HG02973 (cell line): Measurements from ENCODE around the gene TRPV5.

ENCODE experiments used
- ATAC-seq: cut with Tn5 transposase; IDR thresholded peaks from one replicate; pipeline ENCODE4 v1.9.1; 2021; ENCODE audit warnings: moderate library complexity; ENCODE audit not compliant: unreplicated experiment

Gene TRPV5

DNA sequence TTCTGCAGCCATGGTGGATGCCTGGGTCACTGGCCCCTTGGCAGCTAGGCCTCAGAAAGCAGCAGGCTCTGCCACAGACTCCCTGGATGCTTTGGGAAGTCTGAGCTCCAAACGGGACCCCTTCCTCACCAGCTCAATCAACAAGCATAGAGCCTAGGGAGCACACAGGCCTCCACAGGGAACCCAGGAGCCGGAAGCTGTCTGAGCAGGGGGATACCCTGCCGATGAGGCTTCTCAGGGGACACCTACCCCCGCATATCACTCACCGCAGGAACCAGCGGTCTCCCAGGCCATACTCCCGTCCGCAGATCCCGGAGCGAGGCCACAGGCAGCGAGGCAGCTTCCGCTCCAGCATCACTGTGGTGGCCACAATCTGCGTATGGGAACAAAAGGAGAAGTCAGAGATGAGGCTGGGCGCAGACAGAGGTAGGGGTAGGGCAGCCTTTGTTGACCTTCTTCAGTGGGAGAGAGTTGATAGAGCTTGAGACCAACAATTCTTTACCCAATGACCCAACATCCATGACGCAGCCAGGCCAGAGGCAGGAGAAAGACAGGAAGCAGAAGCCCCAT is 61.4 kb downstream of the TRPV5 start:
- no peak for ATAC-seq

DNA sequence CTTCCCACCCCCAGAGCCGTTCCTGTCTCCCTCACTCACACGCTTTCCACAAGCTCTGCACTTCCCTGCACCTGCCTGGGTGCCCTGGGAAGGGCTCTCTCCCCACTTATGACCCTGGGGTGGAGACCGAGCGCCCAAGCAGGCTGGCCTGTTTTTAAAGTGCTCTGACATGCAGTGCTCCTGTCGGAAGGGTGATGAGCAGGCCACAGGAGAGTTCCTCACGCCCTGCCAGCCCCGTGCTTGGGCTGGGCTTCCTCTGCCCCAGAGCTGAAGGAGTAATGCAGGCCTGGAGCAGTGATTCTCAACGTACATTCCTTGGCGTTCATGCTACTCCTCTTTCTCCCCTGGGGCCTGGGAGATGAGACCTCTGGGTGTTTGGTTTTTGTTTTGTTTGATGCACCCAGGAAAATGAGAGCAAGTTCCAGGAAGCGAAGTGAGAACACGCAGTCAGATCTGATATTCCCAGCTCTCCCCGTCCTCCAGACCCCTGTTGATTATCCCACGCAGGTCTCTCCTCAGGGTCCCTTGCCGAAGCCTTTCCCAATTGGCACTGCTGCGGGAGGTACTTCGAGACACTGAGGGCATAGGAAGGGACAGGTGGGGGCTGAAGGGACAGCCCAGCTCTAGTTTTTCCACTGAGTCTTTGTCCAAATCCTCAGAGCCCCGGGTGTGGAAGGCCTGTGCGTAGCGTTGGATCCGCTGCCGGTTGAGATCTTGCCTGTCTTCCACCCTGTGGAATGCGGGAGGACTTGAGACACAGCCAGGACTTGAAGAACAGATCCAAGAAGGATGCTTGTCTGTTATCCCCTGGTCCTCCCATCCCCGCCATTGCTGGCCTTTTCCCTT is 62.1 kb downstream of the TRPV5 start:
- no peak for ATAC-seq

DNA sequence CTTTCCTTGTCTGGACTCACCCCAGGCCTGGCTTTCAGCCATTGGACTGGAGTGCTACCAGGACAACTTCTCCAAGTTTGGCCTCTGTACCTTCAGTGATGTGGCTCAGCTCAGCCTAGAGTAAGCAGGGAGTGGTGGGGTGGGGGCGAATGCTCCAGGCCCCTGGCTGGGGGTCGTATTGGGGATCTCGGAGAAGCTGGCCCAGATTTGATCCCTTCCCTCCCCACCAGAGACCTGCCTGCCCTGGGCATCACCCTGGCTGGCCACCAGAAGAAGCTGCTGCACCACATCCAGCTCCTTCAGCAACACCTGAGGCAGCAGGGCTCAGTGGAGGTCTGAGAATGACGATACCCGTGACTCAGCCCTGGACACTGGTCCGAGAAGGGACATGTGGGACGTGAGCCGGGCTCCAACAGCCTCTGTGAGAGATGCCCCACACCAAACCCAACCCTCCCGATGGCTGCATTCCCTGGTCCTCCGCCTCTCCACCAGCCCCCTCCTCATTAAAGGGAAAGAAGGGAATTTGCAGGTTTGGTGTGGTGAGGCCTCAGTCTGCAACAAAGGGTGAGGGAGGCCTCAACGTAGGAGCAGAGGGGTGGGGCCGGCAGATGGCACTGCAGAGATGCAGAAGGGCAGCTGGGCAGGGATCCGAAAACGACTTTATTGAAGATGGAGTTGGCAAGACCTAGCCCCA is 62.8 kb downstream of the TRPV5 start:
- ATAC-seq: no peak

DNA sequence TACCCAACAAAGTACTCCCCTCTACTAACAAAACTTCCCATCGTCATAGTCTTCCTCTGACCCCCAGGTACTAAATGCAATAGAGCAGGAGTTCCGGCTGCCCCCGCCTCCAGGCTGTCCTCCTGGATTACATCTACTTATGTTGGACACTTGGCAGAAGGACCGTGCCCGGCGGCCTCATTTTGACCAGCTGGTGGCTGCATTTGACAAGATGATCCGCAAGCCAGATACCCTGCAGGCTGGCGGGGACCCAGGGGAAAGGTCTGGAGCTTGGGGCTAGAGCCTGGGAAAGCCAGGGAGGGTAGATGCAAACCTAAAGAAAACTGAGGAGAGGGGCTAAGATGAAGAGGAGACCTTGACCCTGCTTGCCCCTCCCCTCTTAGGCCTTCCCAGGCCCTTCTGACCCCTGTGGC is 63.4 kb downstream of the TRPV5 start:
- no peak for ATAC-seq

DNA sequence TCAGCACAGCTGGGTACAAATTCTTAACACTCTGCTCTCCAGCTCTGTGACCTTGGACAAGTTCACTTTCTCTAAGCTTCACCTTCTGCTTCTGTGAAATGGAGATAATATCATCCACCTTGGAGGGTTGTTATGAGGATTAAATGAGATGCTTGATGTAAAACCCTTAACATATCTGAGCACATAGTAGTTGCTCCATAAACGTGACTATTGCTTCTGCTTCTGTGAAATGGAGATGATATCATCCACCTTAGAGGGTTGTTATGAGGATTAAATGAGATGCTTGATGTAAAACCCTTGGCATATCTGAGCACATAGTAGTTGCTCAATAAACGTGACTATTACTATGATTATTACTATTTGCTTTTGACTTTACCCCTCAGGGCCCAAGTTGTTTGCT is 64.1 kb downstream of the TRPV5 start:
- no peak for ATAC-seq

DNA sequence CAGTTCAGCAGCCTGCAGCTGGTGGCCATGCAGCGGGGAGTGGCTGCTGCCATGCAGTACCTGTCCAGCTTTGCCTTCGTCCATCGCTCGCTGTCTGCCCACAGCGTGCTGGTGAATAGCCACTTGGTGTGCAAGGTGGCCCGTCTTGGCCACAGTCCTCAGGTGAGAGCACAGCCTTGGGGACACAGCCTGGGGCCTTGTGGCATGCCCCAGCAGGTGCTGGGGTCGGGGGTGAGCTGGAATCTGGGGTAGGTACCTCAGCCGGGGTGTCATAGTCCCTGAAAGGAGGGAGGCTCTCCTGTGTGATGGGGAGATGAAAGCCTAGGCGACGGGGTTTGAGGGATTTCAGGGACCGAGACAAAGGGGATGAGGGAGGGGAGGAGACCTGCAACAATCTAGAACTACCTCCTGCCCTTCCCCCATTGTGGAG is 64.5 kb downstream of the TRPV5 start:
- no peak for ATAC-seq

DNA sequence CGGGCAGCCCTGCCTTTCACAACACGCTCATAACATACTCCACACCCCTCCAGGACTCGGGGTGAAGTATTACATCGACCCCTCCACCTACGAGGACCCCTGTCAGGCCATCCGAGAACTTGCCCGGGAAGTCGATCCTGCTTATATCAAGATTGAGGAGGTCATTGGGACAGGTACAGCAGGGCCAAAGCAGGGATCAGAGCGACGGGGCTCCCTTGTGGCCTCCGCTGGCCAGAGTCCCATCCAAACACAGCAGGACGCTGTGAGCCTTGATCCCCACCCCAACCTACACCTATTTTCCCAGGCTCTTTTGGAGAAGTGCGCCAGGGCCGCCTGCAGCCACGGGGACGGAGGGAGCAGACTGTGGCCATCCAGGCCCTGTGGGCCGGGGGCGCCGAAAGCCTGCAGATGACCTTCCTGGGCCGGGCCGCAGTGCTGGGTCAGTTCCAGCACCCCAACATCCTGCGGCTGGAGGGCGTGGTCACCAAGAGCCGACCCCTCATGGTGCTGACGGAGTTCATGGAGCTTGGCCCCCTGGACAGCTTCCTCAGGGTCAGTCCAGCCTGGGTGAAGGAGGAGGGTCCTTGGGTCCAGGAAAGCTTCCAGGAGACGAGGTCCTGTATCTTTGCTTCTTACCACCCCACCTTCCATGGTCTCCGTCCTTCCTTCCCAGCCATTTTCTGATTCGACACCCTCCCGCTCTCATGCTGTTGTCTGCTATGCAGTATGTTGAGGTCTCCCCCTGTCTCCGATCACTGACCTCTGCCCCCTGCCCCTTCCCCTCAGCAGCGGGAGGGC is 65.2 kb downstream of the TRPV5 start:
- no peak for ATAC-seq

DNA sequence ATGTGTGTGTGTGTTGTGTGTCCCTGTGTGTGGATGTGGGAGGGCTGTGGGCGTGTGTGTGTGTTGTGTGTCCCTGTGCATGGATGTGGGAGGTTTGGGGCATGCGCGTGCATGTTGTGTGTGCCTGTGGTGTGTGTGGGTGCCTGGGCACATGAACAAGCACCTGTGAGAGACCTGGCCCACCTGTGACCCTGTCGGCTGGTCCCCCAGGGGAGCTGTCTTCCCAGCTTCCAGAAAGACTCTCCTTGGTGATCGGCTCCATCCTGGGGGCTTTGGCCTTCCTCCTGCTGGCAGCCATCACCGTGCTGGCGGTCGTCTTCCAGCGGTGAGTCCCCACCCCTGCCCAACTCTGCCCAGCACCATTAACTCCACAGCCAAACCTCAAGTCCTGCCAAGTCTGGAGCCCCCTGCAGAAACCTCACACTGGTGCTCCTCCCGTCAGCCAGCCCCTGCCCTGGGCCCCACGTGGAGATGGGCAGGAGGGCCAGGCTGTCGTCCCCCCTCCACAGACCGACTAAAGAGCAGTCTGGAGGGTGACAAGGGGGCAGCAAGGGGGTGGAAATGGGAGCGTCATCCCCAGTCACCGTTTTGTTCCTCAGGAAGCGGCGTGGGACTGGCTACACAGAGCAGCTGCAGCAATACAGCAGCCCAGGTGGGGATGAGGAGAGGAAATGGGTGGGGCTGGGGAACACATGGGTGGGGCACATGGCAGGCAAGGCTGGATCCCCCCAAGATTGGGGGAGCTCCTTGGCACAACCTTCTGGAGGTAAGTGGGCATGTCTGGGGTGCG is 66.0 kb downstream of the TRPV5 start:
- no peak for ATAC-seq

DNA sequence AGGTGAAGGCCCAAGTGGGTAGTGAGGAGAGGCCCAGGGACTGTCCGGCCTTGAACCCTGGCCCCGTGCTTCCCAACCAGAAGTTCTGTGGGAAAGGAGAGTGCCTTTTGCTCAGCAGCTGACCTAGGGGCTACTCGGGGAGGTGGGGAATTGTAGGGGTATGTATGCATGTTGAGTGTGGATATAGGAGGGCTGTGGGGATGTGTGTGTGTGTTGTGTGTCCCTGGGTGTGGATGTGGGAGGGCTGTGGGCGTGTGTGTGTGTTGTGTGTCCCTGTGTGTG is 66.5 kb downstream of the TRPV5 start:
- no peak for ATAC-seq

DNA sequence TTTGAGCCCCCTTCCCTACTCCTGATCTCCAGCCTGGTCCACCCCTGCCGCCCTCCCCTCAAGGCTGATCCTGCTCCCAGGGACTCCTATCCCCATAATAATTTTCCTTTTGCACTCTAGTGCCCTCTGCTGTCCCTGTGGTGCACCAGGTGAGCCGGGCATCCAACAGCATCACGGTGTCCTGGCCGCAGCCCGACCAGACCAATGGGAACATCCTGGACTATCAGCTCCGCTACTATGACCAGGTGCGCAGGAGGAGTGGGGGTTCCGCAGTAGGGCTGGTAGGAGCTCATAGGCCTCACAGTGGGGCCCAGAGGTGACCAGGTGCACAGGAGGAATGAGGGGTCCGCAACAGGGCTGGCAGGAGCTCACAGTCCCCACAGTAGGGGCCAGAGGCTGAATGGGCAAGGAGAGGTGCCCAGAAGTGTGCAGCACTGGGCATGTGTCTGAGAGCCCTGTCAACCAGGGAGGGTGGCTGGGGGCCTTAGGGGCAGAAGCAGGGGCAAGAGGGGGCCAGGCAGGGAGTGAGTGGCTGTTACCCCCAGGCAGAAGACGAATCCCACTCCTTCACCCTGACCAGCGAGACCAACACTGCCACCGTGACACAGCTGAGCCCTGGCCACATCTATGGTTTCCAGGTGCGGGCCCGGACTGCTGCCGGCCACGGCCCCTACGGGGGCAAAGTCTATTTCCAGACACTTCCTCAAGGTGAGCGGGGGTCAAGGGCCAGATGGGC is 67.0 kb downstream of the TRPV5 start:
- no peak for ATAC-seq

DNA sequence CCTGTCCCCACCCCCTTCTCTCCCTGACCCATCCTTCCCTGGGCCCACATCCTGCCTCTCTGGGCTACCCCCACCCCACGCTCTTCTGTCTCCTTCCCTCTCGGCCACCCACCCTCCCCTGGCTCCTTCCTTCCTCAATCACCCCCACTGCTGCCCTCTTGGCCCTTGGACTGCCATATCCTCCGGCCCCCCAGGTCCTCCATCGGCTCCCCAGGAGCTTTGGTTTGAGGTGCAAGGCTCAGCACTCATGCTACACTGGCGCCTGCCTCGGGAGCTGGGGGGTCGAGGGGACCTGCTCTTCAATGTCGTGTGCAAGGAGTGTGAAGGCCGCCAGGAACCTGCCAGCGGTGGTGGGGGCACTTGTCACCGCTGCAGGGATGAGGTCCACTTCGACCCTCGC is 67.8 kb downstream of the TRPV5 start:
- ATAC-seq: no peak

DNA sequence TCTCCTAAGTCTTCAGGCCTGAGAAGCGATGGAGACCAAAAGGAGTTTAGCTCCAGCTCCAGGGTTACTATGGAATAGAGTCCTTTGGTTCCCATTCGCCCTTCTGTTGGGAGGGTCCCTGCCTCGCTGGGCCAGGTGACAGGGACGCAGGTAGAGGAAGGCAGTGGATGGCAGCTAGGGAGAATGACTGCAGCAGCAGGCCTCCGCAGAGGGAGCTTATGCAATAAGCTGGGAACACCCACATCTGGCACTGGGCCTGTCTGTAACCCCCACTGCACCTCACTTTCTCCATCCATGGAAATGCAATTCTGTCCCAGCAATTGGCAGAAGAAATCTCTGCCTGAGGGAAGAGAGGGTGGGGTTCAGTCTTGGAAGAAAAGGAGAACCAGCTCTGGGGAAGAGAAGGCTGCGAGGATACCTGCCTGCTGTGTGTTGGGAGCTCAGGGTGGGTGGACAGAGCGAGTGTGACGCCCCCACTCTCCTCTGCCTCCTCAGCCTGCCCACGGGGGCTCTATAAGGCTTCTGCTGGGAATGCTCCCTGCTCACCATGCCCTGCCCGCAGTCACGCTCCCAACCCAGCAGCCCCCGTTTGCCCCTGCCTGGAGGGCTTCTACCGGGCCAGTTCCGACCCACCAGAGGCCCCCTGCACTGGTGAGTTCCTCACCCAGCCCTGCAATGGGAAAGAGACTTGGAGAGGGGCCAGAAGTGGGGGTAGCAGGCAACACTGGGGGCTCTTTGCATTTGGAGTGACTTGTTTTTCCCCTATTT is 68.4 kb downstream of the TRPV5 start:
- no peak for ATAC-seq

DNA sequence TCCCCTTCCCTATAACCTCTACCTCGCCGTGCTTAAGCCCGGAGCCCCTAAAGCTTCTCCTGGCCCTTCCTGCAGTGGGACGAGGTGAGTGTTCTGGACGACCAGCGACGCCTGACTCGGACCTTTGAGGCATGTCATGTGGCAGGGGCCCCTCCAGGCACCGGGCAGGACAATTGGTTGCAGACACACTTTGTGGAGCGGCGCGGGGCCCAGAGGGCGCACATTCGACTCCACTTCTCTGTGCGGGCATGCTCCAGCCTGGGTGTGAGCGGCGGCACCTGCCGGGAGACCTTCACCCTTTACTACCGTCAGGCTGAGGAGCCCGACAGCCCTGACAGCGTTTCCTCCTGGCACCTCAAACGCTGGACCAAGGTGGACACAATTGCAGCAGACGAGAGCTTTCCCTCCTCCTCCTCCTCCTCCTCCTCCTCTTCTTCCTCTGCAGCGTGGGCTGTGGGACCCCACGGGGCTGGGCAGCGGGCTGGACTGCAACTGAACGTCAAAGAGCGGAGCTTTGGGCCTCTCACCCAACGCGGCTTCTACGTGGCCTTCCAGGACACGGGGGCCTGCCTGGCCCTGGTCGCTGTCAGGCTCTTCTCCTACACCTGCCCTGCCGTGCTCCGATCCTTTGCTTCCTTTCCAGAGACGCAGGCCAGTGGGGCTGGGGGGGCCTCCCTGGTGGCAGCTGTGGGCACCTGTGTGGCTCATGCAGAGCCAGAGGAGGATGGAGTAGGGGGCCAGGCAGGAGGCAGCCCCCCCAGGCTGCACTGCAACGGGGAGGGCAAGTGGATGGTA is 69.5 kb downstream of the TRPV5 start:
- no peak for ATAC-seq

DNA sequence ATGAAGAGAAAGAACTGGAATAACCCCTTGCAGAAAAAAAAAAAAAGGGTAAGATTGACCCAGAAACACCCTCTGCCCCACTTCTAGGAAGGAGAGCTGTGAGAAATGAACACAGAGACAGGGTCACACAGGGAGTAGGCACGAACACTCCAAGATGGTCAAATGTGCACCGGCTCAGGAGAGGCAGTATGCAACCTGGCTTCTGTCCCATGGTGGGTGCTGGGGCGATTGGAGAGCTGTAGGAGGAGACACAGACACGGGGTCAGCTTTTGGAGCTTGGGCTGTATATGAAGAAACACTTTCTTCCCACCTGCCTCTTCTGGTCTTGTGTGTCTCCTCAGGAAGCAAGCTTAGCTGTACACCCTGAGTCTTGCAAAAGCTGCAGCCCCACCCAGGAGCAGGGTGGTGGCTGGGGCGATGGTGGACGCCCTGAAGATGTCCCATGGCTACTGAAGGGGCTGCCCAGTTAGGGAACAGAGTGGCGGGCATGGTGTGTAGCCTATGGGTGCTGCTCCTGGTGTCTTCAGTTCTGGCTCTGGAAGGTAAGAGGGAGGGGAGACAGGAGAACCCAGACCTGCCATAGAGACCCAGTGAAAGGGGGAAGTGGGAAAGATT is 70.7 kb downstream of the TRPV5 start:
- no peak for ATAC-seq

DNA sequence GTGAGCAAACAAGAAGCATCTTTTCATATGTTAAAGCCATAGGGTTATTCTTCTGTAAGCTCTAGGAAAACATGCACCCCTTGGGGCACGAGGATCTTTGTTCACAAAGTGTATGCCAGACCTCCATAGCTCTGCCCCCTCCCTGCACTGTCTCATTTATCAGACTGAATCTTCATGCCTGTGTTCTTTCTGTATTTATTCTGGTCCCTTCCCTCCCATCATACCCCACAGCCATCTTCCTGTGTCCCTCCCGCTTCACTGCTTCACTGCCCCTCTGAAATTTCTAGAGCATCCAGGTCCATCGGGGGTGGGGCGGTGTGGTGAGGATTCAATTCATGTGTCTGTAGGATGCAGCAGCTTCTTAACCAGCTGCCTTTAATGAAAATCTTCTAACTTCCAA is 71.2 kb downstream of the TRPV5 start:
- ATAC-seq: no peak

DNA sequence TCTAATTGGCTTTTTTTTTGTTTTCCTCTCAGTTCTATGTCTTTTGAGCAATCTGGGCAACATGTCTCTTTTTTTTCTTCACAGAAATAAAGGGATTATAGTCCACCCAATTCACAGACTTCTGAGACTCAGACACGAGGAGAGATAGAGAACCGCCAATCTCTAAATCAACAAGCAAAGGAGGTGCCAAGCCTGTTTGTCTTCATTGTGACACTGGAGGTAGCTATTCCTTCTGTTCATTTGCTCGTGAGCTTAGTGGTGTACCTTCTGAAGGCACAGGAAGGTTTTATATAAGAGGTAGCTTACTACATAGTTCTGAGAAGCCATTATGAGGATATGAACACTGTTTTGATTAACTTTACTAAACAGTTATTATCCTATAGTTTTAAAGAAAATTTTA is 72.6 kb downstream of the TRPV5 start:
- no peak for ATAC-seq

DNA sequence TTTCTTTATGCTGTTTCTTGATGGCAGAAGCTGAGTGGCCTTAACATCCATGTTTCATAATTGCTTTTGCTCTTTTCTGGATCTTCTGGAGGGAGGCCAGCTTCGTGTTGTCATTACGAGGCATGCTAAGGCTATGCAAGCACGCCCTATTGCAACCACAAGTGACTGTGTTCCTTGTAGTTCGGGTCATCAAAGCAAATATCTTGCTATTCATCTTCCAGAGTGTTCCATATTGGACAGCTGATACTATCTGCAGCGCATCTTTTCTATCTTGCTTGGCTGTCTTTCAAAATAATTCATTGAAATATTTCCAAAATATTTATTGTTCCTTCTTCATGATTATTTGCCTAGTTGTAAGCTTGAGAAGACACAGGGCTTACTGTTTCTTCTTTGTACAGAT is 73.7 kb downstream of the TRPV5 start:
- ATAC-seq: no peak

DNA sequence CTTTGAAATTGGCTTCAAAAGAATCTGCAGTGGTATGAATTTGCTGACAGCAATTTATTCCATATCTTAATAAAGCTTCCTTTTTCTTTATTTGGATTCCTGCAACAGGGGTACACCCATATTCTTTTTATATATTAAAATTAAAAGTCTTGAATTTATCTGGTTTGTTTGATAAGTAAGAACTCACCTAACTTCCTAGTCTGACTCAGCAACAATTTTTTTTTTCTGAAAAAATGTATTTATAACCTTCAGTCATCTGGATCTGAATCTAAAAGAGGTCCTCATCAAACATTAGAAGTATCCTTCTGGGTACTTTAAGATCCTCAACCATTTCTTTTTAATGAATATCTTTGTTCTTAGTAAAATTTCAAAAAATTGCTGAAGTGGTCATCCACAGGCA is 74.1 kb downstream of the TRPV5 start:
- no peak for ATAC-seq
